HPDE6-E6E7 (cell line): ENCODE measurements around the gene RPS2.

Source experiments
- DNase-seq: peaks from one replicate; pipeline ENCODE4 v3.0.0; 2011; ENCODE audit warnings: missing footprints; ENCODE audit errors: extremely low spot score

Gene RPS2

GRCh38 chr16:1981398-1981836 lies 16.8 kb upstream of the RPS2 start, which contains the start of gene NOXO1:
TSS of gene NOXO1 (minus strand) at chr16:1981469. CDS start at chr16:1981179, 290 bp downstream.
- no peak for DNase-seq

GRCh38 chr16:1980770-1981087 lies 16.1 kb upstream of the RPS2 start:
- DNase-seq: no peak

GRCh38 chr16:1980030-1980769 lies 15.6 kb upstream of the RPS2 start:
- DNase-seq: no peak

GRCh38 chr16:1979271-1980029 lies 14.8 kb upstream of the RPS2 start:
- peak; percentile 49 for DNase-seq

- DNase-seq: no peak
Observed at GRCh38 chr16:1978476-1979120, 14.0 kb upstream of the RPS2 start.

GRCh38 chr16:1977875-1978268 lies 13.2 kb upstream of the RPS2 start:
- DNase-seq: no peak

- no peak for DNase-seq
Observed at GRCh38 chr16:1976951-1977874, 12.6 kb upstream of the RPS2 start.

GRCh38 chr16:1976216-1976520 lies 11.5 kb upstream of the RPS2 start:
- no peak for DNase-seq

GRCh38 chr16:1975432-1976215 lies 11.0 kb upstream of the RPS2 start:
- DNase-seq: no peak

GRCh38 chr16:1974157-1975070 lies 9.8 kb upstream of the RPS2 start:
- no peak for DNase-seq

- no peak for DNase-seq
Observed at GRCh38 chr16:1973461-1974156, 9.0 kb upstream of the RPS2 start.

GRCh38 chr16:1972490-1972877 lies 7.9 kb upstream of the RPS2 start:
- DNase-seq: no peak

- peak; percentile 87 for DNase-seq
Observed at GRCh38 chr16:1971796-1972489, 7.3 kb upstream of the RPS2 start, which contains the start of gene TBL3. TSS of gene TBL3 (plus strand) at chr16:1972053. CDS start at chr16:1972165, 112 bp downstream.

GRCh38 chr16:1968146-1968953 lies 3.7 kb upstream of the RPS2 start:
- no peak for DNase-seq

- DNase-seq: no peak
Observed at GRCh38 chr16:1966460-1966859, 1.8 kb upstream of the RPS2 start, which contains the start of gene RNF151. TSS of gene RNF151 (plus strand) at chr16:1966856. CDS start at chr16:1966882, 26 bp downstream.

GRCh38 chr16:1965396-1966001 lies 873 bp upstream of the RPS2 start:
- no peak for DNase-seq

GRCh38 chr16:1963806-1964505 lies 670 bp downstream of the RPS2 start:
- DNase-seq: no peak
